Measurements from ENCODE around the gene TBCD.

GRCh38 chr17:82896071-82897000, 144.5 kb downstream of the TBCD start:
- TF ChIP-seq CTCF (IDR thresholded peaks at IDR 0.05; ENCODE audit: poor library complexity, severe bottlenecking) (no peak), EZH2 (IDR thresholded peaks at IDR 0.05; ENCODE audit: borderline replicate concordance, insufficient read depth, low read length, poor library complexity, severe bottlenecking) (no peak), RAD21 (conservative IDR thresholded peaks at IDR 0.05) (no peak)

All from neural cell (in vitro differentiated cells).